Activated CD8-positive, alpha-beta memory T cell treated with anti-CD3 and anti-CD28 coated beads, Interleukin-2, amount 50 U/mL, for 4 hours (primary cell): ENCODE data around the gene BMPR1B.

Experiments used
- DNase-seq: peaks from one replicate; pipeline ENCODE4 v3.0.0-alpha.2; 2020

BMPR1B gene

DNA sequence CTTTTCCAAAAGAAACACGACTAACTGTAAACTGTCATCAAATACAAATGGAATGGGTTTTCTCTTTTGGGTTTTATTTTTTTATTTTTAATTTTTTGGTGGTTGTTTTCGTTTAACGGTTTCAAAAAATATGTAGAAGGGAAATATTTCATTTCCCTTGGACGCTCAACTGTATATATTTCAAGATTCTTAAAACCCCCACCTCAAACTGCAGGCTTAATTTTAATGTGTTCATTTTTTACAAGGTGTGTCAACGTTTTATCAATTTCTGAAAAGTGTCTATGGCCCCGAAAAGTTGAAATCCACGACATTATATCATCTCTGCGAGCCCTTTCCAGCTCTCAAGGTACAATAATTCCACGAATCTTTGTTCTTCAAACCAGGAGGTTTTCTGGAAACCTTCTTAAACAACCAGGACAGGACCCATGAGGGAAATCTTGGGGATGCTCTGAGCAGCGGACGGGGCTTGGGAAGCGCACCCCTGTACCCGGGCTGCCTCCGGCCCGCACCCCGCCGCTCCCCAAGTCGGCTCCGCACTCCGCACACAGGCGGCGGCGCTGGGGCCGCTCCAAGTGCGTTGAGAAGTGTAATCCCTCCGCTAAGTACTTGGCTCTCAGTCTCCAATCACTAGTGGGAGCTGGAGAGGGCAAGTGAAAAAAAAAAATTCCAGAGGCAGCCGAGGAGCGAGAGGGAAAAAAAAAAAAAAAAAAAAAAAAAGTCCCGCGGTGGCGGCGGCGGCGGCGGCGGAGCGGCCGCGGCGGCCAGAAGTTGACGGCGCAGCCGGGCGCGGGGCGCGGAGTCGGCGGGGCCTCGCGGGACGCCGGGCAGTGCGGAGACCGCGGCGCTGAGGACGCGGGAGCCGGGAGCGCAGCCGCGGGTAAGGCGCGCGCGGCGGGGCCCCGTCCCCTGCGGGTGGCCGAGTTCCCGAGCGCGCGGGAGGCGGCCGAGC is at the start of gene BMPR1B:
BMPR1B (plus strand) TSS at position 764 of the 949 bp plus-strand sequence. CDS start 346,470 bp downstream, outside the sequence.
- no peak for DNase-seq

DNA sequence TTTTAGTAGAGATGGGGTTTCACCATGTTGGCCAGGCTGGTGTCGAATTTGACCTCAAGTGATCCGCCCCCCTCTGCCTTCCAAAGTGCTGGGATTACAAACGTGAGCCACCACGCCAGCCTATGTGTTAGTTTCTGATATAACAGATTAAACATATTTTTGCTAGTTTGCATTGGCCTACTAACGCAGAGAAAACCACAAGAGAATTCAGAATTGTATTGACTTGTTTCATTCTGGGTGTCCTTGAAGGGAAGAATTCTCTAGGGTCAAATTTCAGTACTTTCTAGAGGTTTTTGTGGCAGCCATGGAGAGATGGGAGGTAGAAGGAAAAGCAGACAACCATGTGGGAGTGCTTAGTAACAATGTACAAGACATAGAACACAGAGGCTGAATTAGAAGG is 46.1 kb upstream of the BMPR1B start:
- DNase-seq = no peak

DNA sequence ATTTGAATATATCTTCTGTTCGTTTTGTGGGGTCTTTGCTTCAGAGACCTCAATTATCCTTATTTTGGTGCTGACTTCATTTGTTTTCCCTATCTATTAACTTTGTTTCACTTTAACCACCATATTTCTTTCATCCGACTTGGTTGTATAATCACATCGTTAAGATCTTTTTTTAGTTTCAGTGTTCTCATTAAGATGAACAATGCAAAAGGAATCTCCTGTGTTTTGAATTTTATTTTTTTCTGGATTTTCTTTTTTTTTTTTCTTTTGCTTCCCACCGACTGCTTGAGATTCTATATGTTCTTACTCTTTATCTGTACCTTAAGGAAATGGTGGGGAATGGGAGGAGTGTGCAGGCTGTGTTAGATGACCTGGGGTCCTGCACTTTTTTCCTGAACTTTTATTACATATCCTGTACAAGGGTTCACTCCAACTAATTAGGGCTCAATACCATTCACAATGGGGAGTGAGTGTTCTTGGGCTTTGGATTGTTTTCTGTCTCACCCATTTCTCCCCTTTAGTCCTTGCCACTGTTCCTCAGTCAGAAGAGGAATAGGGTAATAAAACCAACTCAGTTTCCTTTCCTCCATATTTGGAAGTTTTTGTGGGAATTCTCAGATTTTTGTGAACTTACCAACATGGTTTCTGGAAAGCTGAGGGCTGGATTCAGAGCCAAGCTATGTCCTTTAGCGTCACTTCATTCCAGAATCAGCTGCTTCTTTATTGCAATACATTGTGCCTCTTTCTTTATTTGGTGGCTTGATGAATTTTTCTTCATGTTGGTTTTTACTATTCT is 43.2 kb upstream of the BMPR1B start:
- no peak for DNase-seq

DNA sequence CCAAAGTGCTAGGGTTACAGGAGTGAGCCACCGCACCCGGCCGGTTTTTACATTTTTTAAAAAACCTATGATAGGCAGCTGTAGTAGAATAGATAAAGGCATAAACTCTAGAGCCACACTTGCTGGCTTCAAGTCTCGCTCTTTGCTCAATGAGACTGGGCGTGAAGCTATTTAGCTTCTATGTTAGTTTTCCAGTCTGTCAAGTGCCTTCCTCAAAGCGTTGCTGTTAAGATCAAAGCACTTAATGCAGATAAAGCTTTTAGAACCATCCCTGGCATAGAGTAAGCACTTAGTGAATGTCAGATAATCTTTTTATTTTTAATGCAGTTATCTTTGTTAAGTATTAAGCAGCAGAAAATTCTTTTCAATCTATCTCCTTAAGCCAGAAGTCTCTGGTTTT is 42.0 kb upstream of the BMPR1B start:
- no peak for DNase-seq

DNA sequence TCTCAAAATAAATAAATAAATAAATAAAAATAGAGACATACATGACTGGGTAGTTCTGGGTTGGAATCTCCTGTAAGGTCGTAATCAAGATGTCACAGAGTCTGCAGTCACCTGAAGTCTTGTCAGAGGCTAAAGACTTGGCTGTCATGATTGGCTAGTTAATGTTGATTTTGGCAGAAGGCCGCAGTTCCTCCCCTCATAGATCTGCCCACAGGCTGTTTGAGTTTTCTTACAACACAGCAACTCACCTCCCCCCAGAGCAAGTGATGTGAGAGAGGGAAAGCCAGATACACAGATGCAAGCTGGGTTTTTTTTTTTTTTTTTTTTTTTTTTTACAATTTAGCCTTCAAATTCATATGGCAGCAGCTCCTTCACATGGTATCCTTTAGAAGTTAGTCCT is 36.4 kb upstream of the BMPR1B start:
- no peak for DNase-seq

DNA sequence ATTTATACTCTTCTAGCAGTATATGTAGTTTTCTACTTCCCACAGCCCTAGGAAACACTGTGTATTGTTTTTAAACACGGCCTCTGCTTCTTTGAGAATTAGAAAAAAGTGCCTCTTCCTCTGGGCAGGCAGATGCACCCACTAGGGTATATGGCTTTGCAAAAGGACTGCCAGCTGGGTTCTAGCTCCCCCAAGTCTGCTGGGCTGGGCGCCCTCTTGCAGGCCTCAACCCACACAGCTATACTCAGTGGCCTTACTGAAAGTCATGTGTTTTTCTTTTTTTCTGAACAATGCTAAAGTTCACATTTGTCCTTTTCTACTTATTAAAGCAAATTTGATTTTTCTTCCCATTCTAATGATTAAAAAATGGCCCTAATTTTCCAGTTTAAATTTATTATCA is 35.5 kb upstream of the BMPR1B start:
- no peak for DNase-seq

DNA sequence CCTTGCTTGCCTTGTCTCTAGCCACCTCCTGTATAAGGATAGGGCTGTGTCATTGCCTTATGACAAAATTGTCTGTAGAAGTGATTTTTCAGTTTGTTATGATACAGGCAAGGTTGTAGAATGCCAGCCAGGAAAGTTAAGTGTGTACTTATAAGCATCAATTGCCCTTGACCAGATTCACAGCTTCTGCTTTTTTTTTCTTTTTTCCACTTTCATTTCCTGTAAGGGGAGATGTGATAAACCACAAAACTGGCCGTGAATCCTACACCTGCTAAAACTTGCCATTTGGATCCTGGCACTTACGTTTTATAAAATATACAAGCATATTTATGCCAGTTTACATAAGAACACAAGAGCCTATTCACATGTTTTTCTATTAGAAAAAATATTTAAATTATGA is 35.0 kb upstream of the BMPR1B start:
- no peak for DNase-seq

DNA sequence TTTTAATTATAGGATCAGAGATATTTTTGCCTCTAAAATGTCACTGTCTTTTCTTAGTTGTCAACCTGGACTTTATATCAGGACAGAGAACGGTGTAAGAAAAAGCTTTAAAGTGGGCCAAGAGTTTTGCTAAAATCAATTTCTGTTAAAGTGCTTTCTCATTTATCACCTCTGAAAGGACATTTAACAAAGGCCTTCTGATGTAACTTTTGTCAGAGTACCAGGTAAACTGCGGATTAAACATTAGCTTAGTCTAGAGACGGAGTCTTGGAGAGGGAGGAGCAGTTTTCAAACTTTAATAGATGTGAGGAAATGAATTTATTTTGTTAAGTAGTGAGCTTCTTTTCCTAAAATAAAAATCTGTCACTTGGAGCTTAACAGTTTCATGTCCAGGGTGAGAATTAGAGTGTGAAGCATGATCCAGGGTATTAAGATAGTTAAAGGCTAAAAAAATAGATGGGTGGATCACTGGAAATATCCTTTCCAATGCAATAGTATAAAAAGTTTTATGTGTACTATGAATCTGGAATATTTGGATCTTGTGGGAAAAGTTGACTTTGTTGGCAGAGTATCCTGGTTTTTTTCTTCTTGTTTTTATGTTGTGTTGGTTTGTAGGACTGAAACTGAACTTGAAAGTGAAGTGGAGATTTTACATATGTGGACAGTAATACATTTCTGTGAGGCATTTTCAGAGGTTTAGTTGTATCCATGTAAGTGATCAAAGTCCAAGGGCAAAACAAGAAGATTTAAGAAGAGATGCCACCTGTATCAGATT is 33.6 kb upstream of the BMPR1B start:
- no peak for DNase-seq

DNA sequence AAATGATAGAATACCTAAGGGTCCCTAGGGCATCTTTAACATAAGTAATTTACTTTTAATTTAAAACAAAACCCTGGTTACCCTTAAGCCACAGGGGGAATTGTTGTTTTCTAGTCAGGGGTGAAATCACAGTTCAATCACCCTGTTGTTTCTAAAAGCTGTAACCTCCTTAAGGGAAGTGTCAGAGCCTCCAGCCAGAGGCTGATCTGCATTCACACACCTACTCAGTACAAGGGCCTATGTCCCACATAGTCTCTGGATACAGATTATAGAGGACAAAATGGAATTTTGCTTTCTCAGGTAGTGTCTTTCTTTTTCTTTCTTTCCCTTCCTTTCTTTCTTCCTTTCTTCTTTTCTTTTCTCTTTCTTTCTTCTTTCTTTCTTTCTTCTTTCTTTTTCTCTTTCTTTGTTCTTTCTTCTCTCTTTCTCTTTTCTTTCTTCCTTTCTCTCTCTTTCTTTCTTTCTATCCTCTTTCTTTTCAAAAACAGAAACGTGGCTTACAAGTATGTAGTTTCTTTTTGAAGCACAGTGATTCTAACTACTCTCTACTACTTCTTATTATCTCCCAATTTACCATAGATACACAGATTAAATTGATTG is 31.1 kb upstream of the BMPR1B start:
- DNase-seq = no peak

DNA sequence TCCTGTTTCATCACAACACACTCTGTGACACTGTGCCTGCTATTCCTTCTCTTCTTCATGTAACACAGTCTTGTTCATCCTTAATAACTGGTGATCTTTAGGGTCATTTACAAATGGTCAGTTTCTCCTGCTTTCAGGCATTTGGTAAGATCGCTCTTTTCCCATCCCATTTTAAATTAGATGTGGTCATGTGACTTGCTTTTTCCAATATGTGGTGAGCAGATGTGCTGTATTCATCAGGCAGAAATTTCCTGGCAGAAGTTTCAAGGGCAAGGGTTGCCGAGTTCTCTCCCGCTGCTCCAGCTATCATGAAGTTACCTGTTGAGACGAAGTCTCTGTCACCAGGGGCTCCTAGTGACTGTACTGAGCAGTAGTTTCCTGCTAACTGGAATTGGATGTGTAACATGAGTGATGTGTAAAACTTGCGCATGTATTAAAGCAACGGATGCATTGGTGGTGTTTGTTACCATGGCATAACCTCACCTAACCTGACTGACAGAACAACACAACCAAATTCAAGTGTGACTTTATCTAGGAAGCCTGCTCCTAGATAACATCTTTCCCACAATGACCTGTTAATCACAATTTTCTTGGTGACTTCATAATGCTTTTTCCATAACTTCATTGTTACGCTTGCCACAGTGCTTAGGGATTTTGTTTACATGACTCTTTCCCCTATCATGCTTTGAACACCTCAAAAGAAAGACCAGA is 29.5 kb upstream of the BMPR1B start:
- DNase-seq = no peak

DNA sequence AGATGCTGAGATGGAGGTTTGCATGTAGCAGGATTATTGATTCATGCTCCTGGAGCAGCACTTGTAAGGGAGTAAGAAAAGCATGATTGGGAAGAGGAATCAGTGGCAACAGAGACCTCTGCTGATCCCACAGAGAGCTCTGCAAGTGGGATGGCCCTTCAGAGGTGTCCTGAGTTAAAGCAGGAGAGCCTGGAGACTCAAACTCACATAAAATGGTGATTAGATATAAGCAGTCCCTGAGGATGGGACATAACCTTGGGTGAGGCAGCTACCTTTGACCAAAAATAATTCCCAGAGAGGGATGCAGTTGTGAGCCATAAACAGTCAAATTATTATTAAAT is 25.4 kb upstream of the BMPR1B start:
- DNase-seq = no peak

DNA sequence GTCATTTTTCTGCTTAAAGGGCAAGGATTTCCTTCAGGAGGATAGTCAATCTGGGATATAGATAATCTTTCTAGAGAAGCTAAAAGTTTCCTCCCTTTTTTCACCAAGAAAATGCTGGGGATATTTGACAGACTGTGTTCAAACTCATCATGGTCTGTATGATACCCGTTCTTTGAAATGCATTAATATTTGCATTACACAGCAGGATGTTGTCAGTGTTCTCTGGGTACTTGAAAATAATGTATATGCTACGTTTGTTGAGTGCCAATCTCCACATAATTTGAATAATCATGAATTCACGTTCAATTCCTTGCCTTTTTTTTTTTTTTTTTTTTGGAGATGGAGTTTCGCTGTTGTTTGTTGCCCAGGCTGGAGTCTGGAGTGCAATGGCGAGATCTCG is 18.0 kb upstream of the BMPR1B start:
- no peak for DNase-seq

DNA sequence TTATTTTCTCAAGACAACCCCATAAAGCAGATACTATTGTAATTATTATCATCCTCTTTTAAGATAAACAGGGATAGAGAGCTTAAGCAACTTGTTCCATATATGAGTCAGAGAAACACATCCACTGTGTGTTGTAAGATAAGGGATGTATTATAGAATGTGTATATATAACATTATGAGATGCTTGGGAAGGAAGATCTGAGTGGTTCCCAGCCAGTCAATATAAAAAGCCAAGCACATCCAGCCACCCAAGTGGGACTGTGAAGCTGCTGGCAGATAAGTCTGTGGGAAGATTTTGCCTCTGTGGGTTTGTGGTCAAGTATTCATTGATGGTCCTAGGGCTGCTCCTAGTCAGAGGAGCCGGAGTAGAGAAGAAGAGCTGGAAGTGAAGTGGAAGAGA is 16.5 kb upstream of the BMPR1B start:
- DNase-seq = no peak

DNA sequence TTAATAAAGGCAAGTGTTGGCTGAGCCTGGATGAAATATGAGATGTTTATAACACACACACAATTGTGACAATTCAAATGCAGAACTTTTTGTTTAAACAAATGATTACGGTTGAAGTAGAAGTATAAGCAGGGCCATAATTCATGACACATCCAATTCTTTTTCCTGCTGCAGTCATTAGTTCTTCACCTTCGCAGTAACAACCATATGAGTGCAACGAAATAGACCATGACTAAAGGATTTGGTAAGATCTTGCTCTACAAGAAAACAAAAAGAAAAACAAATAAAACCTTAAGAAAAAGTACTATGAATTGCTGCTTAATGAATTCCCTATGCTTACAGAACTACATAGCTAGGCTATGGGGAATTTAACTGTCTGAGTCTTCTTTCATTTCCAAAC is 13.9 kb upstream of the BMPR1B start:
- no peak for DNase-seq

DNA sequence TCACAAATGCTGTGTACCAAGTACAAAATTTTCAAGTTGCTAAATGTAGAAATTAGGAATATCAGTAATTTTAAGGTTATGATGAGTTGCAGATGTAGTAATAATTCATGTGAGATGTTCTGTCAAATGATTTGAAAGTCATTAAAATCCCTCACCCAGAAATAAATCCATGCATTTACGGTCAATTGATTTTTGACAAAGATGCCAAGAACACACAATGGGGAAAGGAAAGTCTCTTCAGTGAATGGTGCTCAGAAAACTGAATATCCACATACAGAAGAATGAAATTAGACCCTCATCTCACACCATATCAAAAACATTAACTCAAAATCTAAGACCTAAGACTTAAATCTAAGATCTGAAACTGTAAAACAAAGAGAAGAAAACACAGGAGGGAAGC is 12.9 kb upstream of the BMPR1B start:
- DNase-seq = no peak

DNA sequence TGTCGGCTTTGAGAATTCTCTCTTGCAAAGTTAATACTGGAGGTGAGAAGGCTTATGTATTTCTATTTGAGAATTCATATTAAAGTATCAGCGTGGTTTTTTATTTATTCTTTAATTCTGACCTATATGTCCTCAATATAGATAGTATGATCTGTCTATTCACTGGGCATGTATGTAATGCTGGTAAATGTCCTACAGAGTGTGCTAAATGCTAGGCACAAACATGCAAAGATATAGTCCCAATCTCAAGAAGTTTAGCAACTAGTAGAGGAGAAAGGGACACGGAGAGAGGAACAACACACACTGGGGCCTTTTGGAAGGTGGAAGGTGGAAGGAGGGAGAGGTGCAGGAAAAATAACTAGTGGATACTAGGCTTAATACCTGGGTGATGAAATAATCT is 11.0 kb upstream of the BMPR1B start:
- DNase-seq = no peak

DNA sequence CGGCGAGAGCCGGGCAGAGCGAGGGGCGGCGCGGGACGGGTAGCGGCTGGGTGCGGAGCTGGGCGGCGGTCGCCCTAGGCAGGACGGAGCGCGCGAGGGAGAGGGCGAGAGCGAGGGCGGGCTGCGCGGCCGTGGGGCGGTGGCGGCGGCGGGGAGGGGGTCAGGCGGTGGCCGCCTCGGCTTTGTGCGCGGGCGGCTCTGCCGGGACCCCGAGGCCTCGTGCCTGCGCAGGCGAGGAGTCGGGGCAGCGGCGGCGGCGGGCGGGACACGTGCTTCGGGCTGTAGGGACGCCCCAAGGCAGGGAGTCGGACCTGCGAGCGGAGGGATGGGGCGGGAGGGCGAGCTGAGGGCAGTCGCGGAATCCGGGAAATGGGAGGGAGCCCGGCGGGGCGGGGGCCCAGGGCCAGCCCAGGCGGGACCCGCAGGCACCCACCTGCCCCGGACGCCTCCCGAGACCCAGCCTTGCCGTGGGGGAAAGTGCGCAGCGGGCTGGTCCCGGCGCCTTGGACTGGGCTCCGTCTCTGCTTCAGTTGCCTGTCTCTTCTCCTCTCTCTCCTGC is 465 bp downstream of the BMPR1B start:
- DNase-seq = no peak

DNA sequence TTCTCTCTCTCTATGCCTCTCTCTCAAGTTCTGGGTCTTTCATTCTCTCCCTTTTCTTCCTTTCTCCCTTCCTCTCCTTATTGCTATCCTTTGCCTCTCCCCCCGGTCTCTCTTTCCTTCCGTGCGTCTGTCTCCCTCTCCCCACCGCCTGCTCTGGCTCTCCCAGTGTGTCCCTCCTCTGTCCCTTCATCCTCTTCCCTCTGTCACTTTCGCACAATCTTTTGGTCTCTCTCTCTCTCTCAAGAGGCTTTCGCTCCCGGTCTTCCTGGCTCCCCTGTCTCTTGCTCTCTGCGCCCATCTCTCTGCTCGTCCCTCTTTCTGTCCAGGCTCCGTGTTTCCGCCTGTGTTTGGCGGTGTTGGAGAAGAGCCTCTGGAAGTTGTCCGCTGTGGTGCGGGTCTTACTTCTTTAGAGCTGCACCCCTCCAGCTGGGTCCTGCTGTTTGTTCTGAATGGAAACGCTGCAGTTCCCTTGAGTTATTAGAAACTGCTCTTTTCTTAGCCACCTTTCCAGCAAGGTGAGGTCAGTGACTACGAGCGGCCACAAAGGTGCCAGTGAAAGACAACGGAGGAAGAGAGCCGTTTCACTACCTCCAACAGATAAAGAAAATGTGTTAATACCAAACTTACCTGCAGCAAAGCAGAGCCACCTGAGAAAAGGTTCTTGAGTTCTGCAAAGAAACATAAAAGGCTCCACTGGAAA is 1.1 kb downstream of the BMPR1B start:
- no peak for DNase-seq

DNA sequence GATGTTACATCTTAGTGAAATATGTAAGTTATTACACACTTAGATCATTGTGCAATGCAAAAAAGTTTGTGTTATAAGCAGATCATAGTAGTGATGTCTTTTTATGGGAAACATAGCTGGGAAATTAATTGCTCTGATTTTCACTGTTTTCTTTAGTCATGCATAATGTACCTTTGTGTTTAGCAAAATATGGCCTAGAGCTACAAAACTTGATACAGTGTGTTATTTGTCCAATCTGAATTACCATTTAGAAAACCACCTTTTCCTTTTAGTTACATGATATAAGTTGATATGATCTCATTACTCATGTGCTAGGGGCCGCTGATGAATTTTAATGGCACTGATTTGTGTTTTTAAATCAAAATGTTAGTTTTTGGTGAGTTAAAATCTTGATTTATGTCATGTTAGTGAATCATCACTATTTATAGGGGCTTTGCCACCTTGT is 2.0 kb downstream of the BMPR1B start:
- DNase-seq = no peak

DNA sequence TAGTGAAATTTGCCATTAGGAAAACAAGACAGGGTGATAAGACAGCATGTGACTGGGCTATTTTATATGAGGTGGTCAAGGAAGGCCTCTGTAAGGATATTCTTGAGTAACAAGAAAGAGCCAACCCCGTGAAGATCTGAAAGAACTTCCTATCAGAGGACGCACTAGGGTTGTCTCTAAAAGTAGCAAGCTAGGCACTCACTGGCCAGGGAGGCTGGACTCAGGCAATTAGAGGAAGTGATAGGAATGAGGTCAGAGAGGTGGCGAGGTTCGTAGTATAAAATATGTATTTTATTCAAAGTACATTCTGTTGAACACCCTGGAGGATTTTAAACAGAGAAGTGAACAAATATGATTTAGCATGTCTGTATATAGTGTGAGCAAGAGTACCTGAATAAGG is 4.6 kb downstream of the BMPR1B start:
- DNase-seq = no peak

DNA sequence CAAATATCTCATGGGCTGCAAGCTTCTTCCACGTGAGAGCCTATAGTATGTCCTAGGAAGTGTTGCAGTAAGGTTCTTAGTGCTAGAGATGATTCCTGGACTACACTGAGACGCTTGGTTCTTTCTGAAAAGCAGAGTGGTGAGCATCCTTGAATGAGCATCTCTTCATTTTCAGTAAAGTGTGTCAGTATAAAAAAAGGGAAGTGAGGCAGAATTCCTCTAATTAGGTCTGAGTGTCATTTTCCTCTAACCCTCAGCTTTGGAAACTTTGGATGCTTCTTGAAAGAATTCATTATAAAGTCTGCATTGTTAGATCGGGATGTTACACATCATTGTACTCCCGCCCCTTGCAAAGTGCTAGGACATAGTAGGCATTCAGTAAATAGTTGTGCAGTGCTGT is 5.2 kb downstream of the BMPR1B start:
- no peak for DNase-seq
